SW 1271 (cell line): ENCODE measurements around the gene ACOX1.

ENCODE experiments used
- DNase-seq, 2 experiments: peaks; one replicate each; lab custom pipeline; 2025; lab: John Stamatoyannopoulos, UW

ACOX1 gene

GRCh38 chr17:75891605-75892555, 87.1 kb downstream of the ACOX1 start:
- no peak for DNase-seq
